Activated T-helper 2 cell treated with anti-CD3 and anti-CD28 coated beads, Interferon-gamma antibody, Interleukin-2, Interleukin-4, amounts not matched to agents 10 μg/mL and 5 μg/mL and 100 μg/mL, durations not matched to agents 14 hours and 24 hours and 36 hours (primary cell): ENCODE data around the gene MAP3K7. TPM values are rescaled to one million over a fixed set of nuclear protein-coding genes. Genes with fewer than 3 reads are reported as not detected.

Experiments used
- DNase-seq: peaks from one replicate; pipeline ENCODE4 v3.0.0; 2021; ENCODE audit warnings: low spot score
- H3K27ac Mint-ChIP-seq: one replicate; pipeline ENCODE4 v1.8.0; 2021; ENCODE audit warnings: mixed read lengths
- H3K27me3 Mint-ChIP-seq: one replicate; pipeline ENCODE4 v1.8.0; 2021; ENCODE audit warnings: low read depth, mixed read lengths
- H3K36me3 Mint-ChIP-seq: one replicate; pipeline ENCODE4 v1.8.0; 2021; ENCODE audit warnings: low read depth, mixed read lengths
- H3K4me1 Mint-ChIP-seq: one replicate; pipeline ENCODE4 v1.8.0; 2021; ENCODE audit warnings: low read depth, mixed read lengths
- H3K4me3 Mint-ChIP-seq: one replicate; pipeline ENCODE4 v1.8.0; 2021; ENCODE audit warnings: low read depth, mild to moderate bottlenecking, moderate library complexity, mixed read lengths
- H3K9me3 Mint-ChIP-seq: one replicate; pipeline ENCODE4 v1.8.0; 2021; ENCODE audit warnings: mixed read lengths
- intact Hi-C: fragments of 100-400 bp; cut with micrococcal nuclease; formaldehyde crosslinking; loops from one replicate; pipeline ENCODE4 v1.15.1; 2023
- total RNA-seq: library from RNA; stranded (reverse); gene quantifications from 2 replicates; pipeline ENCODE4 v1.2.3, GENCODE V29; 2022

Gene MAP3K7
- total RNA-seq, 1 donor from 2014 or later, result 32.1 TPM

DNA sequence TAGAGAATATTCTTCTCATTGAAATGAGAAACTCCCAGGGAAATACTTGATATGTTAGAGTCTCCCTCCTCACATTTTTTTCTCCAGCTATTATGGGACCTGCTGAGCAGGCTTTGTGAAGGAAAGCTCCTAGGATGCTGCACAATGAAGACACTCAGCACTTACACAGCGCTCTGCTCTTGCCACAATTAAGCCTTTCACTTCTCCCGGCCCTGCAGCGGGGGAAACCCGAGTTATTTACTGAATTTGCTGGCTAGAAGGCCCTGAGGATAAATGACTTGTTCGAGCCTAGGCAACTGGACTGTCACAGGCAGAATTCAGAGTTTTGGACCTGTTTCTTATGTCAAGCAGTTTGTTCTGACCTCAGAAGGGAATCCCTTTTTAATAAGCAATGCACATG is 102.0 kb downstream of the MAP3K7 start:
- DNase-seq, result no peak
- Mint-ChIP-seq H3K9me3 (peaks cover 18% of the 10 kb centered on the region), H3K27ac (no peak overlapping the region), H3K4me3 (no peak overlapping the region), H3K4me1 (peaks cover 5% of the 10 kb centered on the region), H3K36me3 (peaks cover 9% of the 10 kb centered on the region), H3K27me3 (peaks cover under 1% of the 10 kb centered on the region)
- intact Hi-C loops, result no loop called here

DNA sequence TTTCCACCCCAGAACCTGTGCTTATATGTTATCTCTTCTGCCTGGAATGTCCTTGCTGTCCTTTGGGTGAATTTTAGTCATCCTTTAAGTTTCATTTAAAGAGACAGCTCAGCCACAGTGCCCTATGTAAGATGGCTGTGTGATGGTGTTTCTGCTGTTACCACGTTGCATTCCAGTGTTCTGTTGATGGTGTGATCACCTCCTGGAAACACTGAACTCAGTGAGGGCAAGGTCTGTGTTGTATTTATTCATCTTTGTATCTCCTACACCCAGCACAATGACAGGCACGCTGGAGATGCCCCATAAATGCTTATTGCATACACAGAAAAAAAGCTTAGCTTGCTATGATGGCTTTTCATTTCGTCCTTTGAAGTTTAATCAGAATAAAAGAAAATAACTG is 102.5 kb downstream of the MAP3K7 start:
- H3K4me1 Mint-ChIP-seq, result peaks cover 7% of the 10 kb centered on the region

DNA sequence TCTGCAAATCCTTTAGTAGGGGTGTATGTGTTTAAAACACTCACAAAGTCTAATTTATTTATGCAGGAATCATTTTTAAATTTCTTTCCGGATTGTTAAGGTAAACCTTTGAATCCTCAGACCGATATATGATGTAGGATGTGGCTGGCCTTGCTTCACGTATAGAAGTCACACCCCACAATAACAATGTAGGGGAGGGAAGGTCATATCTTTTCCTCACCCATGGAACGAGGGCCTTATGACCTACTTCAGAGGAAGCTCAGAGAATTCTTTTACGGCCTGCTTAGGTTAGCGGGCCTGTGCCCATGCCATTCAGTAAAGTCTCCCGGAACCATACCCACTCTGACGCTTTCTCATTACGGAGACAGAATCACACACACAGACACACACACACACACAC is 102.9 kb downstream of the MAP3K7 start:
- no peak overlapping the region for H3K4me3 Mint-ChIP-seq
- DNase-seq, result no peak
- H3K27me3 Mint-ChIP-seq, result no peaks in the 10 kb centered on the region
- H3K9me3 Mint-ChIP-seq, result peaks cover 18% of the 10 kb centered on the region
- no peak overlapping the region for H3K27ac Mint-ChIP-seq
- H3K4me1 Mint-ChIP-seq, result peaks cover 10% of the 10 kb centered on the region
- intact Hi-C loops, result no loop called here
- peaks cover 9% of the 10 kb centered on the region for H3K36me3 Mint-ChIP-seq

More for the DNA sequence above, 102.5 kb downstream of the MAP3K7 start:
- H3K4me3 Mint-ChIP-seq, result no peak overlapping the region
- DNase-seq, result no peak
- H3K27me3 Mint-ChIP-seq, result no peaks in the 10 kb centered on the region
- peaks cover 9% of the 10 kb centered on the region for H3K36me3 Mint-ChIP-seq
- intact Hi-C loops, result no loop called here
- no peak overlapping the region for H3K27ac Mint-ChIP-seq
- H3K9me3 Mint-ChIP-seq, result peaks cover 18% of the 10 kb centered on the region

DNA sequence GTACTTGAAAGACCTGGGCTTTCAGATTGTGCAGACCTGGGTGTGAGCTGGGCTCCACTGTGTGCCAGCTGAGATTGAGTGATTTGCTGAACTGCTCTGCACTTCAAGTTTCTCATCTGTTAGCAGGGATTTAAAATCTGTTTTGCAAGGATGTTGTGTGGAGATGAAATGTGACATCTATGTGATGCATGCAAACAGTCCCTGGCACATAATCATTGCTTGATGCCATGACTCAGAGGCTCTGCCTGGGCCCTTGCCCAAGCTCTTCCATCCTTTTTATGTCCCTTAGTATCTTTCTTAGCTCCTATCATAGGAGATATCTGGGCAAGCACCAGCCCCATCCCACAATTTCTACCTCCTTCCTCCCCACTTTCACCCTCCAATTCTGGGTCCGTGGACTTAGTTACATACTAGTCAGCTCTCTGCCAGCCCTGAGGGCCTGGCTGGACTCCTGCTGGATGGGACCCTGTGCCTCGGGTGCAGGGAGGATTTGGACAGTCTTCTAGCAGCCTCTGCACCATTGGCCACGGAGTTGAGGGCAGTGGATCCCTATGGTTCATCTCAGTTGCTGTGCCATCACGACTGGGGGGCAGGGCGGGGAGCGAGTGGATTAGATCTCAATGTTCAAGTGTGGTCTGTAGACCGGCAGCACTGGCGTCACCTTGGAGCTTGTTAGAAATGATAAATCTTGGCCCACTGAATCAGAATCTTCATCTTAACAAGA is 103.6 kb downstream of the MAP3K7 start:
- peaks cover 9% of the 10 kb centered on the region for H3K36me3 Mint-ChIP-seq
- no peak overlapping the region for H3K4me3 Mint-ChIP-seq
- intact Hi-C loops, result no loop called here
- peaks cover 18% of the 10 kb centered on the region for H3K9me3 Mint-ChIP-seq
- no peak for DNase-seq
- no peak overlapping the region for H3K27ac Mint-ChIP-seq
- peaks cover 17% of the 10 kb centered on the region for H3K4me1 Mint-ChIP-seq
- H3K27me3 Mint-ChIP-seq, result no peaks in the 10 kb centered on the region

DNA sequence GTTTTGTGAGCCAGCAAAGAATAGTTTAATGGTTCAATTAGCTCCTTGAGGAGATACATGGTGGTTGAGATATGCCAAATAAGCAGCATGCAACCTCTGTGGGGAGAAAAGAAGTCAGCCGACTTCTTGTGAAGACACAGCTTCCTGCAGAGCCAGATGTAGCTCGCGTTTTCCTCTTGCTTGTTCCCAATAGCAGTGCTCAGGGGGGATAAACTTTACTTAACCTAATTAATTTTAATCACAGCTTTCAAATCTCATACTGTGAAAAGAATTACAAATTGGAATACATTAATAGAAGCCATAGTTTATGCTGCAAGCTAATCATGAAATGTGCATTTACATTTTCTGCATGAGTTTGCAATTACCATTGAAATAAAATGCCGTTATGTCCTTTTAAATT is 106.2 kb downstream of the MAP3K7 start:
- intact Hi-C loops, result no loop called here
- H3K36me3 Mint-ChIP-seq, result peaks cover 15% of the 10 kb centered on the region

DNA sequence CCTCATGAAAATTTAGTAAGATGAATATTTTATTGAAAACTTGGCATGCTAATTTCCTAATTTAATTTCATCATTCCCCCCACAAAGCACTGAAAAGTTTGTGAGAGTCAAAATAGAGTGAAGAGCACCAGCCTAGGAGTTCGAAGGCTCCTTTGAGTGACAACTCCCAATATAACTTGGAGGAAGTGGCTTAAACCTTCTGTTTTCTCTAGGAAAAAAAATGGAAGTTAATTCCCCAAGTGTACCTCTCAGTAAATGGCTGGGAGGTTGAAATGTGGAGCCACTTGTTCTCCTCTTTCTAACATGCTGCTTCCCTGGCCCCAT is 107.3 kb downstream of the MAP3K7 start:
- Mint-ChIP-seq H3K4me3 (no peak overlapping the region), H3K4me1 (peaks cover 54% of the 10 kb centered on the region), H3K9me3 (peaks cover 10% of the 10 kb centered on the region), H3K27ac (peak overlapping the region; percentile 67), H3K27me3 (no peaks in the 10 kb centered on the region), H3K36me3 (peaks cover 15% of the 10 kb centered on the region)
- intact Hi-C loops, result loop anchor here (1.0 to 5.0 kb wide), 9 partner anchors 110 to 539 kb away; no protein-coding TSS in a partner anchor
- DNase-seq, result no peak

More for the DNA sequence above, 106.2 kb downstream of the MAP3K7 start:
- Mint-ChIP-seq H3K4me1 (peaks cover 43% of the 10 kb centered on the region), H3K4me3 (no peak overlapping the region), H3K27ac (no peak overlapping the region), H3K27me3 (no peaks in the 10 kb centered on the region), H3K9me3 (peaks cover 10% of the 10 kb centered on the region)
- DNase-seq, result no peak

DNA sequence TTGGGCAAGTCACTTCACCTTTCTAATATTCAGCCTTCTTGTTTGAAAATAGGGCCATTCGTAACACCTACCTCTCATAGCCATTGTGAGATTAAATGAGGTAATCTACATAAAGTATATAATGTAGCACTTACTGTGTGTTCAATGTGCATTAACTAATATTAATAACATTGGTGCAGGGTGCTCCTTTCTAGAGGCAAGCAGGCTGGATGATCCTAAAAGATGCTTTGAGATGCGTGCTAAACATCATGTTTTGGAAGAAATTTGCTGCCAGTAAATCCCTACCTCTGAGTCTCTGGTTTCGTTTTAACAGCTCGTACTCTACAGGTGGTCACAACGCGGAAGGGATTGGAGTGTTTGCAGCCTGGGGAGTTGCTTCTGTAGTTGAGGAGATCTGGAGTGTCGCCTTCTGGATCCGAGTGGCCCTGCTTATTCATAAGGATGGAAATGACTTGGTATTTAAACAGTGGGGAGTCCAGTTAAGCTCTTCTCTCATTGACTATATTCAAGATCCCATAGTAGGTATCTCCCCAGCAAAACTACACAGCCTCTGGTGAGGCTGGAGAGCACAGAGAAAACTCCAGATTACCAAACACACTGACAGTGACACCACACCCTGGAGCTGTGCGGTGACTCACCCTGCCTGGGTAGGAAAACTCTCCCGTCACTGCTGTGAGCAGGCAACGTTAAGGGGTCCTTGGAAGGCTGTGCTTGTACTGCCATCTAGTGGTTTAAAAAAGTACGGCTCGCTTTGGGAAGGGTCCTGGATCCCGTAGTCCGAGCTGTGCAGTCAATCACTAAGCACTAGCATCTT is 107.9 kb downstream of the MAP3K7 start:
- H3K36me3 Mint-ChIP-seq, result peaks cover 15% of the 10 kb centered on the region
- H3K27ac Mint-ChIP-seq, result peak overlapping the region; percentile 67
- intact Hi-C loops, result loop anchor here (1.0 to 5.0 kb wide), 9 partner anchors 110 to 539 kb away; no protein-coding TSS in a partner anchor
- peak overlapping the region; percentile 17 for H3K4me3 Mint-ChIP-seq
- H3K27me3 Mint-ChIP-seq, result no peaks in the 10 kb centered on the region
- peaks cover 10% of the 10 kb centered on the region for H3K9me3 Mint-ChIP-seq
- peaks cover 58% of the 10 kb centered on the region for H3K4me1 Mint-ChIP-seq
- DNase-seq, result peak; percentile 75

DNA sequence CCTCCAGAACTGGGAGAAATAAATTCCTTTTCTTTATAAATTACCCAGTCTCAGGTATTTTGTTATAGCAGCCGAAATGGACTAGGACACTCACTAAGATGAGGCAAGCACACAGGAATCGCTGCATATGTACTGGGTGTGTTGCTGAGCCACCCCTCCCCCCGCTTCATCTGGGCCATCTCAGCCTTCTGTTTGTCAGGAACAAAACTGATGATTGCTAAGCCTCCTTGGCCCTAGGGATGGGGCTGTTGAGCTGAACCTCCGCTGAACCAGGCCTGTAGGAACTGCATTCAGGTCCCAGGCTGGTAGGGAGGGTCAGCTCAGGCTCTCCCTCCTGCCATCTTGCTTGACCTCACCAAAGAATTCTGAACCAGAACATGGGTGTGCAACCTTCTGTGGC is 108.6 kb downstream of the MAP3K7 start:
- Mint-ChIP-seq H3K36me3 (peaks cover 15% of the 10 kb centered on the region), H3K9me3 (peaks cover 10% of the 10 kb centered on the region), H3K27me3 (no peaks in the 10 kb centered on the region), H3K4me1 (peaks cover 63% of the 10 kb centered on the region), H3K4me3 (no peak overlapping the region), H3K27ac (peak overlapping the region; percentile 84)
- intact Hi-C loops, result loop anchor here (2.0 to 5.0 kb wide), 5 partner anchors 239 to 525 kb away; no protein-coding TSS in a partner anchor
- DNase-seq, result no peak

DNA sequence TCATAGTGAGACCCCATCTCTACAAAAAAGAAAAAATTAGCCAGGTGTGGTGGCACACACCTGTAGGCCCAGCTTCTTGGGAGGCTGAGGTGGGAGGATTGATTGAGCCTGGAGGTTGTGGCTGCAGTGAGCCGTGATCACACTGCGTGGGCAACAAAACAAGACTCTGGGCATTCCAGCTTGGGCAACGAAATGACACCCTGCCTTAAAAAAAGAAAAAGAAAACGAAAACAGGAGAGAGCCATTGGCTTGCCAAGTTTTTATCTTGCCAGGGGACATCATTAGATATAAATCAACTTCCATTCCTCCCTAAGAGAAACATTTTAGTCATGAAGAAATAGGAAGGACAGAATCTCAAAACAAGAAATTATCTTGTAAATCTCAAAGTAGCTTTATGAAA is 109.5 kb downstream of the MAP3K7 start:
- H3K27ac Mint-ChIP-seq, result peak overlapping the region; percentile 84
- H3K27me3 Mint-ChIP-seq, result no peaks in the 10 kb centered on the region
- DNase-seq, result no peak
- peaks cover 72% of the 10 kb centered on the region for H3K4me1 Mint-ChIP-seq
- intact Hi-C loops, result loop anchor here (5.0 kb wide), 2 partner anchors 300 to 450 kb away; no protein-coding TSS in a partner anchor
- H3K9me3 Mint-ChIP-seq, result peaks cover 3% of the 10 kb centered on the region
- no peak overlapping the region for H3K4me3 Mint-ChIP-seq
- H3K36me3 Mint-ChIP-seq, result peaks cover 13% of the 10 kb centered on the region

DNA sequence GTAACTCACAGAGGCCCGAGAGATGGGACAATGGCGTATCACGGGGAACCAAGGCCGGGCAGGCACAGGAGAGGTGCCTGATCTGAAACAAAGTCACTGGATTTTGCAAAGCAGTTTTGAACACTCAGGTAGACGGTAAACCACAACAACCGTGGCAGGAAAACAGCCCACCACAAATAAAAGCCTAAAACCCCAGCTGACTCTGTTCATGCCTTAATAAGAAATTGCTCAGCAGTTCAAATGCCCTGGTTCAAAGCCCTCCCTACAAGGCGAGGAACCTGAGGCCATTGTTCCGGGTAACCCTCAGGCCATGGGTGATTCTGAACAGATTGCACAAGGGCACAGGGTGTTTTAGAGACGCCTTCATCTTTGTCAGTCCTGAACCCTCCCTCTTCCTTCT is 114.2 kb downstream of the MAP3K7 start:
- peak; percentile 57 for DNase-seq
- Mint-ChIP-seq H3K9me3 (no peaks in the 10 kb centered on the region), H3K36me3 (peaks cover 9% of the 10 kb centered on the region), H3K27me3 (no peaks in the 10 kb centered on the region), H3K27ac (peak overlapping the region; percentile 93), H3K4me1 (peaks cover 94% of the 10 kb centered on the region), H3K4me3 (peak overlapping the region; percentile 72)
- intact Hi-C loops, result loop anchor here (1.0 kb wide), 10 partner anchors 14 to 391 kb away; no protein-coding TSS in a partner anchor

DNA sequence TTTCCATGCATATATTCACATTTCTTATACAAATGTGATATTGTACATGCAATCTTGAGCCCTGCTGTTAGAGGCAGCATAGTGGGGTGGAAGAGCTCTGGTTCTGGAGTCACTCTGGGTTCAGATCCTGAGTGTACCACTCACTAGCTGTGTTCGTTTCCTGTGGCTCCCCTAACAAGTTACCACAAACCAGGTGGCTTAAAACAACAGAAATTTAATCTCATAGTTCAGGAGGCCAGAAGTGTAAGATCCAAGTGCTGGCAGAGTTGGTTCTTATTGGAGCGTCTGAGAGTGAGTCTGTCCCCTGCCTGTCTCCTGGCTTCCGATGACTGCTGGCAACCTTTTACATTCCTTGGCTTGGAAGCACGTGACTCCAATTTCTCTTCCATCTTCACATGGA is 115.6 kb downstream of the MAP3K7 start:
- Mint-ChIP-seq H3K4me3 (no peak overlapping the region), H3K27me3 (no peaks in the 10 kb centered on the region), H3K9me3 (no peaks in the 10 kb centered on the region), H3K27ac (peak overlapping the region; percentile 56), H3K4me1 (peaks cover 93% of the 10 kb centered on the region), H3K36me3 (no peaks in the 10 kb centered on the region)
- intact Hi-C loops, result no loop called here
- DNase-seq, result no peak

DNA sequence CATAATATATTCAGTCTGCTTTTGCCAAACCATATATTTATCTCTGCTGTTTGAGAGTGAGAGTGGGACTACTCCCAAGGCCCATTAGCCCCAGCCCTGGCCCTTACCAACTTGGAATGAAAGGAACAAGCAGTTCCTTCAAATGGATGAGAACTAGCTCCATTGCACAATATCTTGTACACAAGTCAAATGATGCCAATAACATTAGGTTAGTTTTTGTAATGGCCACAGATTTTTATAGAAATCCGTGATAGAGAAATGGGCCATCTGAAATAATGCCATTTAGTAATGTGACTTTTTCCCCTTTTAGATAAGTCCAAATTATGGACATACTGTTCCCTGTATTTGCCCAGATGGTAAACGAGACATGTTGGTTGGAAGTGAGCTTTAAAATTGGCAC is 117.0 kb downstream of the MAP3K7 start:
- Mint-ChIP-seq H3K27me3 (no peaks in the 10 kb centered on the region), H3K36me3 (no peaks in the 10 kb centered on the region), H3K9me3 (no peaks in the 10 kb centered on the region), H3K4me3 (no peak overlapping the region), H3K4me1 (peaks cover 92% of the 10 kb centered on the region), H3K27ac (peak overlapping the region; percentile 48)
- no peak for DNase-seq
- intact Hi-C loops, result loop anchor here (5.0 kb wide), 1 partner anchor 278 kb away; no protein-coding TSS in a partner anchor

DNA sequence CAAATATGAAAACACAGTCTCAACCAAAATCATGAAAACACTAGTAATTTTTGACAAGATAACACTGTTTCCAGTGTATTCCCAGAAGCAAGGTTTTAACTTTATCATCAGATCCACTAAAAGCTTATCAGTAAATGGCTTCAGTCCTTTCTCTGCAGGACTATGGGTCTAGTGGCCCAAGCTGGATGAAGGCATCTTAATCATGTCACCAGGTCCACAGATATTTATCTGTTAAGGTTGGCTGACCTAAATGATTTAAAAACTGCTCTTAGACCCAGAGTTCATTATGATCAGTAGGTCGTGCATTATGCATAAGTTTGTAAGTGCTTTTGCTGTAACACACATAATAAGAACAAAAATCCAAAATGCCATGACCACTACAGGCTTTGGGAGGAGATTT is 118.0 kb downstream of the MAP3K7 start:
- no peak for DNase-seq
- peak overlapping the region; percentile 84 for H3K27ac Mint-ChIP-seq
- no peaks in the 10 kb centered on the region for H3K9me3 Mint-ChIP-seq
- H3K36me3 Mint-ChIP-seq, result peaks cover 3% of the 10 kb centered on the region
- peaks cover 91% of the 10 kb centered on the region for H3K4me1 Mint-ChIP-seq
- intact Hi-C loops, result loop anchor here (5.0 kb wide), 1 partner anchor 277 kb away; no protein-coding TSS in a partner anchor
- H3K4me3 Mint-ChIP-seq, result no peak overlapping the region
- no peaks in the 10 kb centered on the region for H3K27me3 Mint-ChIP-seq
